Hepatocyte (in vitro differentiated cells): Measurements from ENCODE around the gene CASP1.
"Not testable (repeated sequence)": the region's sequence is repeated elsewhere in the genome, so short reads cannot be mapped to it uniquely, and the experiment has no call there.

Experiments
- EZH2 ChIP-seq: fragments of 200-600 bp; sonication (generic); IDR thresholded peaks from 2 replicates; pipeline ENCODE4 v1.6.1; 2016; ENCODE audit warnings: antibody characterized with exemption, mild to moderate bottlenecking, borderline replicate concordance
- EZH2phosphoT487 ChIP-seq: fragments of 200-600 bp; sonication (generic); IDR thresholded peaks from one replicate; pipeline ENCODE4 v1.6.1; 2018; ENCODE audit warnings: antibody characterized with exemption, mild to moderate bottlenecking, low read depth, moderate library complexity; ENCODE audit not compliant: unreplicated experiment, severe bottlenecking
- TF ChIP-seq, protein P1 (sequence below): fragments of 200-600 bp; sonication (generic); IDR thresholded peaks from 2 replicates; pipeline ENCODE4 v1.5.1; 2016; ENCODE audit warnings: antibody characterized with exemption, mild to moderate bottlenecking; ENCODE audit not compliant: poor library complexity

DNA sequence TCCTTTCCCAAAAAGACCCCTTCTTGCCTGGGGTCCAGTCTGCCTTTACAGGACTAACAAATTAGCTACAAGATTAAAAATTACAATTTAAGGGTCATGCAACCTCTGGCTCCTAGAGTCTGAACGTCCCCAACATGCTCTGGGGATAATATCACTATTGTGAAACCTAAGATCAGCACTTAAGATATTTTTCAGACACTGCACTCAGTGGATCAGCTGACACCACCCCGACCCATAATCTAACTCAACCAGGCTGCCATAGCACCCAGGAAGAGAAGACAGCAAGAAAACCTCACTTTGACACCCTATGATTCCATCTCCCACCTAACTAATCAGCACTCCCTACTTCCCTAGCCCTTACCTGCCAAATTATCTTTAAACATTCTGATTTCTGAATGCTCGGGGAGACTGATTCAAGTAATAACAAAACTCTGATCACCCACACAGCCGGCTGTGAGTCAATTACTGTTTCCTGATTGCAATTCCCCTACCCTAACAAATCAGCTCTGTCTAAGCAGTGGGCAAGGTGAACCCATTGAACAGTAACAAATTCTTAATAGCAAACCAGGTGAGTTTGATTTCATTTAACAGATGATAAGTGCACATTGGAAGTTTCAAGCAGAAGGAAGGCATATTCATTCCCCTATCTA lies 42.3 kb upstream of the CASP1 start:
- TF ChIP-seq, protein P1, sequence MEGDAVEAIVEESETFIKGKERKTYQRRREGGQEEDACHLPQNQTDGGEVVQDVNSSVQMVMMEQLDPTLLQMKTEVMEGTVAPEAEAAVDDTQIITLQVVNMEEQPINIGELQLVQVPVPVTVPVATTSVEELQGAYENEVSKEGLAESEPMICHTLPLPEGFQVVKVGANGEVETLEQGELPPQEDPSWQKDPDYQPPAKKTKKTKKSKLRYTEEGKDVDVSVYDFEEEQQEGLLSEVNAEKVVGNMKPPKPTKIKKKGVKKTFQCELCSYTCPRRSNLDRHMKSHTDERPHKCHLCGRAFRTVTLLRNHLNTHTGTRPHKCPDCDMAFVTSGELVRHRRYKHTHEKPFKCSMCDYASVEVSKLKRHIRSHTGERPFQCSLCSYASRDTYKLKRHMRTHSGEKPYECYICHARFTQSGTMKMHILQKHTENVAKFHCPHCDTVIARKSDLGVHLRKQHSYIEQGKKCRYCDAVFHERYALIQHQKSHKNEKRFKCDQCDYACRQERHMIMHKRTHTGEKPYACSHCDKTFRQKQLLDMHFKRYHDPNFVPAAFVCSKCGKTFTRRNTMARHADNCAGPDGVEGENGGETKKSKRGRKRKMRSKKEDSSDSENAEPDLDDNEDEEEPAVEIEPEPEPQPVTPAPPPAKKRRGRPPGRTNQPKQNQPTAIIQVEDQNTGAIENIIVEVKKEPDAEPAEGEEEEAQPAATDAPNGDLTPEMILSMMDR, result not testable (repeated sequence)
- not testable (repeated sequence) for TF ChIP-seq EZH2, EZH2phosphoT487
